ENCODE results near the gene GAB2.

GRCh38 chr11:78269806-78270205 is 147.8 kb downstream of the GAB2 start:
- TF ChIP-seq, protein P1, sequence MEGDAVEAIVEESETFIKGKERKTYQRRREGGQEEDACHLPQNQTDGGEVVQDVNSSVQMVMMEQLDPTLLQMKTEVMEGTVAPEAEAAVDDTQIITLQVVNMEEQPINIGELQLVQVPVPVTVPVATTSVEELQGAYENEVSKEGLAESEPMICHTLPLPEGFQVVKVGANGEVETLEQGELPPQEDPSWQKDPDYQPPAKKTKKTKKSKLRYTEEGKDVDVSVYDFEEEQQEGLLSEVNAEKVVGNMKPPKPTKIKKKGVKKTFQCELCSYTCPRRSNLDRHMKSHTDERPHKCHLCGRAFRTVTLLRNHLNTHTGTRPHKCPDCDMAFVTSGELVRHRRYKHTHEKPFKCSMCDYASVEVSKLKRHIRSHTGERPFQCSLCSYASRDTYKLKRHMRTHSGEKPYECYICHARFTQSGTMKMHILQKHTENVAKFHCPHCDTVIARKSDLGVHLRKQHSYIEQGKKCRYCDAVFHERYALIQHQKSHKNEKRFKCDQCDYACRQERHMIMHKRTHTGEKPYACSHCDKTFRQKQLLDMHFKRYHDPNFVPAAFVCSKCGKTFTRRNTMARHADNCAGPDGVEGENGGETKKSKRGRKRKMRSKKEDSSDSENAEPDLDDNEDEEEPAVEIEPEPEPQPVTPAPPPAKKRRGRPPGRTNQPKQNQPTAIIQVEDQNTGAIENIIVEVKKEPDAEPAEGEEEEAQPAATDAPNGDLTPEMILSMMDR (IDR thresholded peaks at IDR 0.05; ENCODE audit: low read length), result no peak
- no peak for TF ChIP-seq EZH2 (IDR thresholded peaks at IDR 0.05; ENCODE audit: borderline replicate concordance, low read length)
